Endothelial cell of umbilical vein (primary cell): ENCODE data around the gene PPP1R15B. TPM values are rescaled to one million over a fixed set of nuclear protein-coding genes. Genes with fewer than 3 reads are reported as not detected.

Experiments
- BruUV-seq: library from RNA; stranded (reverse); fragments of 400-500 nt; replicated peaks from 2 replicates; lab custom pipeline; 2021; lab: Mats Ljungman, UMichigan
- CTCF ChIA-PET: fragments of 300-600, 350-600 bp; sonication (Branson Sonifier 250); formaldehyde crosslinking; loops from one replicate; lab custom pipeline; 2021; ENCODE audit warnings: antibody characterized with exemption, inconsistent platforms; lab: Charles Lee
- POLR2A ChIA-PET: fragments of 300-600, 350-600 bp; sonication (Branson Sonifier 250); formaldehyde crosslinking; loops from one replicate; lab custom pipeline; 2021; ENCODE audit warnings: antibody characterized with exemption, inconsistent platforms; lab: Charles Lee
- DNase-seq: peaks from one replicate; pipeline ENCODE4 v3.0.0-alpha.2; 2011; ENCODE audit warnings: low read depth, low spot score
- FAIRE-seq: peaks from 2 replicates; lab custom pipeline; 2011; peaks lifted over from hg19 to GRCh38; lab: Jason Lieb, UNC
- H2AFZ ChIP-seq: 2 replicates; pipeline ENCODE4 v1.6.0; 2012; ENCODE audit warnings: low read depth, low read length, control low read depth, inconsistent platforms
- H3K27ac ChIP-seq: 2 replicates; pipeline ENCODE4 v1.5.1; 2011; ENCODE audit warnings: low read depth, mild to moderate bottlenecking, control low read depth, low read length, moderate library complexity; ENCODE audit not compliant: insufficient read depth
- H3K27me3 ChIP-seq, 2 experiments: 2 replicates each; pipeline versions ENCODE4 v1.6.0 to v1.6.1; 2011; ENCODE audit warnings: low read length in 2 of 2, mixed read lengths in 1 of 2; ENCODE audit not compliant: control insufficient read depth in 2 of 2, insufficient read depth in 2 of 2
- H3K36me3 ChIP-seq, 2 experiments: 2 replicates in 1 of 2; 3 replicates in 1 of 2; pipeline ENCODE4 v1.5.1; 2011; ENCODE audit warnings: low read length in 2 of 2, mild to moderate bottlenecking in 1 of 2, moderate library complexity in 1 of 2; ENCODE audit not compliant: control insufficient read depth in 2 of 2, insufficient read depth in 2 of 2; ENCODE audit errors: extremely low read depth in 1 of 2
- H3K4me1 ChIP-seq: 3 replicates; pipeline ENCODE4 v1.5.1; 2011; ENCODE audit warnings: mild to moderate bottlenecking, low read length; ENCODE audit not compliant: control insufficient read depth, insufficient read depth; ENCODE audit errors: extremely low read depth
- H3K4me2 ChIP-seq: 2 replicates; pipeline ENCODE4 v1.6.1; 2011; ENCODE audit warnings: low read length, control low read depth, mixed read lengths; ENCODE audit not compliant: insufficient read depth
- H3K4me3 ChIP-seq, 3 experiments: fragments of 200-600 bp in 1 of 3; sonication (generic), shearing (Covaris generic) in 1 of 3; replicated peaks in 1 of 3; 2 replicates each; pipeline ENCODE4 v1.5.1; 2011 to 2016; ENCODE audit warnings: control low read depth in 3 of 3, low read length in 3 of 3, mild to moderate bottlenecking in 2 of 3, inconsistent platforms in 1 of 3, low read depth in 1 of 3, moderate library complexity in 1 of 3; ENCODE audit not compliant: insufficient read depth in 1 of 3
- H3K79me2 ChIP-seq: 2 replicates; pipeline ENCODE4 v1.6.0; 2012; ENCODE audit warnings: low read length, inconsistent platforms; ENCODE audit not compliant: control insufficient read depth, insufficient read depth
- H3K9ac ChIP-seq: replicated peaks from 2 replicates; pipeline ENCODE3; 2011; ENCODE audit warnings: low read length, control low read depth; ENCODE audit not compliant: insufficient read depth; ENCODE audit errors: extremely low read depth
- H3K9me1 ChIP-seq: replicated peaks from 3 replicates; pipeline ENCODE4 v1.6.0; 2011; ENCODE audit warnings: mild to moderate bottlenecking, low read length; ENCODE audit not compliant: control insufficient read depth, insufficient read depth; ENCODE audit errors: extremely low read depth
- H3K9me3 ChIP-seq: replicated peaks from 2 replicates; pipeline ENCODE4 v1.5.1; 2012; ENCODE audit warnings: low read length, inconsistent platforms; ENCODE audit not compliant: control insufficient read depth, insufficient read depth
- H4K20me1 ChIP-seq: replicated peaks from 2 replicates; pipeline ENCODE3; 2011; ENCODE audit warnings: mild to moderate bottlenecking, low read length; ENCODE audit not compliant: control insufficient read depth, insufficient read depth; ENCODE audit errors: extremely low read depth
- CTCF ChIP-seq, 2 donors: IDR thresholded peaks; 1 replicate in 1 of 2; 2 replicates in 1 of 2; pipeline ENCODE4 v1.5.1; 2011; ENCODE audit warnings: low read length in 2 of 2, mild to moderate bottlenecking in 2 of 2, moderate library complexity in 2 of 2, control low read depth in 1 of 2, inconsistent platforms in 1 of 2, low read depth in 1 of 2; ENCODE audit not compliant: insufficient read depth in 1 of 2; ENCODE audit errors: extremely low read depth in 1 of 2
- EZH2 ChIP-seq: IDR thresholded peaks from 2 replicates; pipeline ENCODE4 v1.6.1; 2012; ENCODE audit warnings: borderline replicate concordance, low read depth, mild to moderate bottlenecking, moderate library complexity, low read length, inconsistent platforms; ENCODE audit not compliant: severe bottlenecking
- FOS ChIP-seq: IDR thresholded peaks from 2 replicates; pipeline ENCODE4 v1.6.1; 2011; ENCODE audit warnings: mild to moderate bottlenecking, low read length, moderate library complexity, borderline replicate concordance; ENCODE audit not compliant: insufficient read depth
- GATA2 ChIP-seq: IDR thresholded peaks from 2 replicates; pipeline ENCODE4 v1.7.0; 2011; ENCODE audit warnings: low read depth, mild to moderate bottlenecking, moderate library complexity, mixed read lengths, low read length; ENCODE audit not compliant: insufficient read length, insufficient read depth
- MYC ChIP-seq: IDR thresholded peaks from one replicate; pipeline ENCODE4 v1.6.1; 2011; ENCODE audit warnings: mild to moderate bottlenecking, low read depth, low read length
- POLR2A ChIP-seq: IDR thresholded peaks from 2 replicates; pipeline ENCODE4 v1.6.1; 2012; ENCODE audit warnings: low read depth, mild to moderate bottlenecking, control low read depth, low read length
- POLR2AphosphoS5 ChIP-seq: IDR thresholded peaks from 2 replicates; pipeline ENCODE4 v1.6.1; 2012; ENCODE audit warnings: low read depth, mild to moderate bottlenecking, control low read depth, low read length, moderate library complexity; ENCODE audit not compliant: insufficient read depth
- dilution Hi-C: fragments of 300-500 bp; cut with MboI; formaldehyde crosslinking; loops from one replicate; pipeline ENCODE4 v1.15.0; 2019; ENCODE audit warnings: low sequenced_read_pairs; ENCODE audit not compliant: extremely low pct_ligation_motif_present
- intact Hi-C: fragments of 100-400 bp; cut with micrococcal nuclease; formaldehyde crosslinking; loops from one replicate; pipeline ENCODE4 v1.10.0; 2022
- polyA plus RNA-seq, 4 experiments: library from polyadenylated mRNA; depleted of rRNA in 3 of 4; stranded (reverse) in 3 of 4; unstranded in 1 of 4; fragments of >200 nt; gene quantifications; 2 replicates each; pipeline versions ENCODE4 v1.2.1 to v1.2.3, GENCODE V29; 2011 to 2012; ENCODE audit warnings: missing spikeins in 1 of 4
- total RNA-seq: library from RNA; stranded (reverse); gene quantifications from 2 replicates; pipeline ENCODE4 v1.2.3, GENCODE V29; 2021
- TF ChIP-seq, protein P1 (sequence below): IDR thresholded peaks from 2 replicates; pipeline ENCODE4 v1.6.1; 2011; ENCODE audit not compliant: insufficient read depth, insufficient read length

Gene PPP1R15B
- total and polyA plus RNA-seq, 2 donors (not counting 3 experiments of a cell fraction or from before 2014, with no cell fraction given) = 16.8 to 39.8 TPM

DNA sequence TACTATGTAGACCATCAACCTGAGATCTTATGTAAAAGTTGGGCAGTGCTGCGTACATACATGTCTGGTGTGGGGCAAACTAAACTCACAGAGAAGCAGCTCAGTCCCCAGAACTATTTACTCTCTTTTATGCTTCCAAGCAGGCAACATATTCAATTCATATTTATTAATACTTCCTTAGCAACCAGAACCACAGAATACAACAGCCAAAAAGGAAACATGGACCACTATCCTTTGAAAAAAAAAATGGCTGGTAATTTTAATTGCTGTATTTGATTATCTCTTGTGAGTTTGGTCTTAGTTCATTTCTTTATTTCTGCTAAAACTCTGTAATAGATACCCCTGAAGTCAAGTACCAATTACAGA, 1.5 kb upstream of the PPP1R15B start:
- dilution Hi-C loops = no loop called here
- no peak overlapping the region for H2AFZ ChIP-seq
- H3K79me2 ChIP-seq = peaks cover 34% of the 10 kb centered on the region
- H3K4me3 ChIP-seq = no peak overlapping the region
- no peak for DNase-seq
- BruUV-seq = no TSS peak
- no peak for TF ChIP-seq MYC
- no peak for TF ChIP-seq EZH2
- TF ChIP-seq POLR2A = no peak
- no peak for TF ChIP-seq FOS
- TF ChIP-seq, protein P1, sequence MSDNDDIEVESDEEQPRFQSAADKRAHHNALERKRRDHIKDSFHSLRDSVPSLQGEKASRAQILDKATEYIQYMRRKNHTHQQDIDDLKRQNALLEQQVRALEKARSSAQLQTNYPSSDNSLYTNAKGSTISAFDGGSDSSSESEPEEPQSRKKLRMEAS = no peak
- TF ChIP-seq POLR2AphosphoS5 = no peak
- no peak for TF ChIP-seq GATA2
- TF ChIP-seq CTCF (IDR thresholded peaks at IDR 0.05; ENCODE audit: extremely low read depth in 1 of 2, insufficient read depth in 1 of 2, low read depth in 1 of 2, low read length in 2 of 2) = no peak
- H3K9me3 ChIP-seq = no peaks in the 10 kb centered on the region
- H3K27me3 ChIP-seq = no peaks in the 10 kb centered on the region
- ChIA-PET CTCF (interaction anchor here (1.5 to 3.9 kb wide), 5 partner anchors 10 to 90 kb away, joined by 4 to 24 read pairs (median 10); partner anchors contain the start of gene PIK3C2B), POLR2A (no interaction called here)
- intact Hi-C loops = no loop called here
- peaks cover 18% of the 10 kb centered on the region for H4K20me1 ChIP-seq
- H3K4me2 ChIP-seq = no peak overlapping the region
- no peak for FAIRE-seq
- H3K9ac ChIP-seq = no peak overlapping the region
- H3K4me1 ChIP-seq = peaks cover 14% of the 10 kb centered on the region
- no peaks in the 10 kb centered on the region for H3K9me1 ChIP-seq
- H3K27ac ChIP-seq = no peak overlapping the region
- H3K36me3 ChIP-seq = no peaks in the 10 kb centered on the region
